ENCODE measurements around the gene NYAP2. TPM values are rescaled to one million over a fixed set of nuclear protein-coding genes. Genes with fewer than 3 reads are reported as not detected.
A peak's percentile ranks its signal among the peaks of the same experiment; 100 is the strongest.

The NYAP2 gene
- total and polyA plus RNA-seq, 10 of the 15 experiments (the other 5 are each of a cell fraction or from before 2014, with no cell fraction given) = 0.03 TPM; not detected in 9

DNA sequence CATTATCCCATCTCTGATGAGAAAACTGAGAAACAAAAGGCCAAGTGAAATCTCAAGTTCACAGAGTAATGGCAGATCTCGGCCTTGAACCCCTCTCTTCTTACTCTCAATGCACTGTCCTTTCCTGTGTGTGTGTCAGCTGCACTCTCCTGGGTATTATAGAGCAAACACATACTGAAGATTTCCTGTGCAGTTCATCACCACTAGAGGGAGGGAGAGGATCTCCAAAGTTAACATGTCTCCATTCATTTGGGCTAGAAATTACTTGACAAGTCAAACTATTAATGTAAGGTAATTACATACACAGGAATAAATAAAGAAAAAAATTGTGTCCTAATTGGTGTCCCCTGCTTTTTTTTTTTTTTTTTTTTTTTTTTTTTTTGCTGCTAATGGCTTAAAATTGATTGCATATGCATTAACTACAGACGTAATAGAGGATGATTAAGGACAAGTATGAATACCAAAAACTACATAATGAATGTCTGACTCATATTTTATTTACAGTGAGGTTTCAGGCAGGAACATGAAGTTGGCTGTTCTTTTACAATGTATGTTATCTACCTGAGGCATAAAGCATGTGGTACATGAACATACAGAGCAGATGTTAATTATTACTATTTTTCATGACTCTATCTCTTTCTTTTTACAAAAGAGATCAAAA, 269.2 kb downstream of the NYAP2 start:
- Histone ChIP-seq H2AFZ (ENCODE audit: control insufficient read depth, low read depth, low read length) (no peak overlapping the region), H3K4me3 (no peak overlapping the region), H4K20me1 (ENCODE audit: control insufficient read depth, insufficient read depth) (no peaks in the 10 kb centered on the region), H3K9ac (ENCODE audit: control insufficient read depth, insufficient read depth, low read length) (no peak overlapping the region), H3K27me3 (replicated peaks in 1 of 2; ENCODE audit: control insufficient read depth in 2 of 2, insufficient read depth in 2 of 2, low read length in 1 of 2) (no peaks in the 10 kb centered on the region), H3K79me2 (ENCODE audit: control insufficient read depth, insufficient read depth, low read length) (no peaks in the 10 kb centered on the region), H3K4me1 (ENCODE audit: control insufficient read depth, insufficient read depth, low read length) (no peaks in the 10 kb centered on the region), H3K36me3 (ENCODE audit: control insufficient read depth in 2 of 2, insufficient read depth in 2 of 2, low read length in 1 of 2) (no peaks in the 10 kb centered on the region), H3K9me3 (replicated peaks; ENCODE audit: control insufficient read depth, insufficient read depth, low read length) (no peaks in the 10 kb centered on the region), H3K4me2 (ENCODE audit: control insufficient read depth, insufficient read depth) (no peak overlapping the region), H3K27ac (ENCODE audit: control insufficient read depth, insufficient read depth) (no peak overlapping the region)
- ChIA-PET RAD21 (ENCODE audit: unreplicated experiment) (interaction anchor here (1.9 kb wide), 1 partner anchor 1134 kb away, joined by 6 read pairs; no protein-coding TSS in a partner anchor), POLR2A (no interaction called here), SMC1A (ENCODE audit: uncharacterized antibody, unreplicated experiment) (interaction anchor here (0.6 to 1.4 kb wide), 7 partner anchors 547 to 1569 kb away, joined by 3 to 6 read pairs (median 3); no protein-coding TSS in a partner anchor), CTCF (interaction anchor here (0.8 to 2.3 kb wide), 6 partner anchors 8 to 1570 kb away, joined by 3 to 13 read pairs (median 4); no protein-coding TSS in a partner anchor)
- 22% methylated on average over 2 of the region's 2 CpGs for WGBS (ENCODE audit: insufficient coverage, insufficient replicate concordance, low lambda C conversion rate, missing lambda C conversion rate)
- no TSS peak for BruUV-seq (replicated peaks)
- peak; percentile 56; the same call in 1 of the 2 replicates for TF ChIP-seq SMC3 (IDR thresholded peaks at IDR 0.05; ENCODE audit: borderline replicate concordance, low read length)
- TF ChIP-seq, protein P1, sequence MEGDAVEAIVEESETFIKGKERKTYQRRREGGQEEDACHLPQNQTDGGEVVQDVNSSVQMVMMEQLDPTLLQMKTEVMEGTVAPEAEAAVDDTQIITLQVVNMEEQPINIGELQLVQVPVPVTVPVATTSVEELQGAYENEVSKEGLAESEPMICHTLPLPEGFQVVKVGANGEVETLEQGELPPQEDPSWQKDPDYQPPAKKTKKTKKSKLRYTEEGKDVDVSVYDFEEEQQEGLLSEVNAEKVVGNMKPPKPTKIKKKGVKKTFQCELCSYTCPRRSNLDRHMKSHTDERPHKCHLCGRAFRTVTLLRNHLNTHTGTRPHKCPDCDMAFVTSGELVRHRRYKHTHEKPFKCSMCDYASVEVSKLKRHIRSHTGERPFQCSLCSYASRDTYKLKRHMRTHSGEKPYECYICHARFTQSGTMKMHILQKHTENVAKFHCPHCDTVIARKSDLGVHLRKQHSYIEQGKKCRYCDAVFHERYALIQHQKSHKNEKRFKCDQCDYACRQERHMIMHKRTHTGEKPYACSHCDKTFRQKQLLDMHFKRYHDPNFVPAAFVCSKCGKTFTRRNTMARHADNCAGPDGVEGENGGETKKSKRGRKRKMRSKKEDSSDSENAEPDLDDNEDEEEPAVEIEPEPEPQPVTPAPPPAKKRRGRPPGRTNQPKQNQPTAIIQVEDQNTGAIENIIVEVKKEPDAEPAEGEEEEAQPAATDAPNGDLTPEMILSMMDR (IDR thresholded peaks at IDR 0.05 in 2 of 3, conservative IDR thresholded peaks at IDR 0.05 in 1 of 3; ENCODE audit: control insufficient read depth in 2 of 3, extremely low read depth in 1 of 3, insufficient read depth in 1 of 3, low read depth in 3 of 3, low read length in 3 of 3) = peak; percentile 72 to 75 (median 73)
- TF ChIP-seq RAD21 (IDR thresholded peaks at IDR 0.05; ENCODE audit: insufficient read depth, low read depth, low read length) = peak; percentile 71
- TF ChIP-seq PML (IDR thresholded peaks at IDR 0.05; ENCODE audit: low read length) = no peak
- 0 out of 2 replicates have a peak, but pooled peaks have one; percentile 20 for TF ChIP-seq YY1 (IDR thresholded peaks at IDR 0.05; ENCODE audit: low read depth, low read length)
- no peak for TF ChIP-seq SUZ12 (IDR thresholded peaks at IDR 0.05; ENCODE audit: unreplicated experiment)
- DNase-seq (ENCODE audit: low read depth, low spot score) (peak; percentile 12), ATAC-seq (peak; percentile 94), FAIRE-seq (peak; percentile 13)
- in situ Hi-C loops (cut with MboI) (loop anchor here (5.0 to 10.0 kb wide), 3 partner anchors 664 to 1316 kb away; partner anchors contain the start of gene IRS1), intact Hi-C loops (cut with micrococcal nuclease; ENCODE audit: unreplicated experiment) (loop anchor here (1.0 to 5.0 kb wide), 4 partner anchors 1134 to 1569 kb away; no protein-coding TSS in a partner anchor)

Data from GM12878 (cell line).